H1 (cell line): ENCODE measurements around the gene TRIM7. TPM values are rescaled to one million over a fixed set of nuclear protein-coding genes. Genes with fewer than 3 reads are reported as not detected.
A peak's percentile ranks its signal among the peaks of the same experiment; 100 is the strongest.

Experiments used
- CTCF ChIA-PET: fragments of 300-600 bp; sonication (Branson Sonifier 250); formaldehyde crosslinking; loops from one replicate; lab custom pipeline; 2021; ENCODE audit not compliant: partially characterized antibody; lab: Charles Lee
- POLR2A ChIA-PET: fragments of 300-600 bp; sonication (Branson Sonifier 250); formaldehyde crosslinking; loops from one replicate; lab custom pipeline; 2021; ENCODE audit warnings: inconsistent platforms; ENCODE audit not compliant: partially characterized antibody; lab: Charles Lee
- DNase-seq, 2 experiments: peaks; one replicate each; pipeline versions ENCODE4 v3.0.0 to v3.0.0-alpha.2; 2010 to 2022; ENCODE audit warnings: low spot score in 2 of 2, low read depth in 1 of 2, mixed read lengths in 1 of 2
- FAIRE-seq: peaks from 2 replicates; lab custom pipeline; 2011; peaks lifted over from hg19 to GRCh38; lab: Jason Lieb, UNC
- H2AFZ ChIP-seq: 2 replicates; pipeline ENCODE4 v1.8.1; 2012; ENCODE audit warnings: low read length, inconsistent platforms
- H2AK5ac ChIP-seq: 2 replicates; pipeline ENCODE4 v1.6.1; 2013; ENCODE audit warnings: low read depth, low read length
- H2BK120ac ChIP-seq: replicated peaks from 2 replicates; pipeline ENCODE3; 2013; ENCODE audit warnings: low read depth, low read length, inconsistent platforms
- H2BK12ac ChIP-seq: 2 replicates; pipeline ENCODE4 v1.6.1; 2013; ENCODE audit warnings: low read depth, low read length
- H2BK15ac ChIP-seq: 2 replicates; pipeline ENCODE4 v1.6.1; 2013; ENCODE audit warnings: low read length
- H2BK20ac ChIP-seq: 2 replicates; pipeline ENCODE4 v1.6.1; 2013; ENCODE audit warnings: low read length
- H2BK5ac ChIP-seq: 2 replicates; pipeline ENCODE4 v1.6.1; 2013; ENCODE audit warnings: low read depth, low read length
- H3K14ac ChIP-seq: 2 replicates; pipeline ENCODE4 v1.6.1; 2013; ENCODE audit warnings: inconsistent platforms; ENCODE audit not compliant: insufficient read length
- H3K18ac ChIP-seq: 2 replicates; pipeline ENCODE4 v1.6.1; 2013; ENCODE audit warnings: low read length; ENCODE audit errors: extremely low read depth
- H3K23ac ChIP-seq: 2 replicates; pipeline ENCODE4 v1.6.1; 2013; ENCODE audit warnings: inconsistent platforms; ENCODE audit not compliant: insufficient read length
- H3K23me2 ChIP-seq: 2 replicates; pipeline ENCODE4 v1.6.1; 2013; ENCODE audit warnings: low read depth, low read length
- H3K27ac ChIP-seq: 2 replicates; pipeline ENCODE4 v1.6.1; 2011; ENCODE audit warnings: low read depth, low read length, inconsistent platforms
- H3K27me3 ChIP-seq, 4 experiments: replicated peaks in 1 of 4; 1 replicate in 1 of 4; 2 replicates in 3 of 4; pipeline versions ENCODE4 v1.6.1 to v1.8.1; 2011 to 2013; ENCODE audit warnings: low read length in 3 of 4, mild to moderate bottlenecking in 3 of 4, inconsistent platforms in 2 of 4, mixed read lengths in 2 of 4, moderate library complexity in 1 of 4; ENCODE audit not compliant: control insufficient read depth in 3 of 4, insufficient read depth in 3 of 4; ENCODE audit errors: extremely low read depth in 1 of 4
- H3K36me3 ChIP-seq, 4 experiments: 2 replicates each; pipeline versions ENCODE4 v1.6.1 to v1.8.1; 2011 to 2013; ENCODE audit warnings: mild to moderate bottlenecking in 4 of 4, low read length in 3 of 4, moderate library complexity in 2 of 4, control low read depth in 1 of 4, inconsistent platforms in 1 of 4; ENCODE audit not compliant: insufficient read depth in 4 of 4, control insufficient read depth in 2 of 4
- H3K4ac ChIP-seq: replicated peaks from 2 replicates; pipeline ENCODE3; 2013; ENCODE audit warnings: low read length, low read depth, mixed read lengths, inconsistent platforms; ENCODE audit not compliant: insufficient read length
- H3K4me1 ChIP-seq, 4 experiments: replicated peaks in 1 of 4; 1 replicate in 1 of 4; 2 replicates in 3 of 4; pipeline versions ENCODE4 v1.6.1 to v1.8.1; 2011 to 2013; ENCODE audit warnings: low read length in 3 of 4, inconsistent platforms in 2 of 4, mixed read lengths in 1 of 4; ENCODE audit not compliant: insufficient read depth in 4 of 4, control insufficient read depth in 3 of 4
- H3K4me2 ChIP-seq, 2 experiments: 2 replicates each; pipeline versions ENCODE4 v1.6.1 to v1.8.1; 2011 to 2013; ENCODE audit warnings: low read depth in 2 of 2, low read length in 2 of 2, control low read depth in 1 of 2, inconsistent platforms in 1 of 2, mild to moderate bottlenecking in 1 of 2; ENCODE audit not compliant: insufficient read depth in 1 of 2
- H3K4me3 ChIP-seq, 4 experiments: fragments of 200-600, 300-600 bp in 1 of 4; sonication (generic), shearing (Covaris generic), sonication (Bioruptor Twin) in 1 of 4; 2 replicates each; pipeline versions ENCODE4 v1.5.1 to v1.8.1; 2011 to 2016; ENCODE audit warnings: low read length in 4 of 4, low read depth in 3 of 4, control low read depth in 2 of 4, inconsistent platforms in 2 of 4, mild to moderate bottlenecking in 2 of 4, mixed read lengths in 1 of 4, moderate library complexity in 1 of 4; ENCODE audit not compliant: insufficient read depth in 2 of 4; ENCODE audit errors: extremely low read depth in 1 of 4
- H3K56ac ChIP-seq: replicated peaks from 2 replicates; pipeline ENCODE3; 2013; ENCODE audit warnings: low read depth, mild to moderate bottlenecking, mixed read lengths, low read length, inconsistent platforms; ENCODE audit not compliant: insufficient read length
- H3K79me1 ChIP-seq: 2 replicates; pipeline ENCODE4 v1.6.1; 2013; ENCODE audit warnings: low read depth, low read length, control low read depth
- H3K79me2 ChIP-seq, 2 experiments: 2 replicates each; pipeline versions ENCODE4 v1.6.1 to v1.8.1; 2012 to 2013; ENCODE audit warnings: low read length in 2 of 2, mild to moderate bottlenecking in 2 of 2, inconsistent platforms in 1 of 2; ENCODE audit not compliant: insufficient read depth in 2 of 2, control insufficient read depth in 1 of 2
- H3K9ac ChIP-seq, 4 experiments: replicated peaks in 1 of 4; 1 replicate in 1 of 4; 2 replicates in 3 of 4; pipeline versions ENCODE4 v1.6.1 to v1.8.1; 2011 to 2013; ENCODE audit warnings: low read depth in 3 of 4, low read length in 3 of 4, control low read depth in 2 of 4, mild to moderate bottlenecking in 2 of 4, moderate library complexity in 2 of 4, inconsistent platforms in 1 of 4; ENCODE audit errors: extremely low read depth in 1 of 4
- H3K9me3 ChIP-seq, 2 experiments: 2 replicates each; pipeline versions ENCODE4 v1.6.1 to v1.8.1; 2012 to 2013; ENCODE audit warnings: mild to moderate bottlenecking in 2 of 2, moderate library complexity in 2 of 2, control low read depth in 1 of 2, inconsistent platforms in 1 of 2, low read depth in 1 of 2, low read length in 1 of 2, mixed read lengths in 1 of 2; ENCODE audit not compliant: insufficient read depth in 2 of 2
- H4K20me1 ChIP-seq, 2 experiments: replicated peaks in 1 of 2; 2 replicates each; pipeline versions ENCODE3 to v1.8.1; 2011 to 2013; ENCODE audit warnings: inconsistent platforms in 2 of 2, low read length in 2 of 2, mild to moderate bottlenecking in 1 of 2; ENCODE audit not compliant: insufficient read depth in 2 of 2, control insufficient read depth in 1 of 2
- H4K5ac ChIP-seq: 2 replicates; pipeline ENCODE4 v1.6.1; 2013; ENCODE audit warnings: low read length, low read depth, mixed read lengths, inconsistent platforms; ENCODE audit not compliant: insufficient read length
- H4K8ac ChIP-seq: 2 replicates; pipeline ENCODE4 v1.8.0; 2013; ENCODE audit warnings: mild to moderate bottlenecking, moderate library complexity, low read length, inconsistent platforms; ENCODE audit not compliant: insufficient read depth; ENCODE audit errors: extremely low read depth
- H4K91ac ChIP-seq: replicated peaks from 2 replicates; pipeline ENCODE3; 2013; ENCODE audit warnings: low read length, mixed read lengths, inconsistent platforms; ENCODE audit not compliant: insufficient read length
- CBX8 ChIP-seq: fragments of 300-800, 300-1000 bp; sonication (generic); IDR thresholded peaks from 2 replicates; pipeline ENCODE4 v1.7.1; 2016; ENCODE audit warnings: low read depth, low read length, borderline replicate concordance
- CREB1 ChIP-seq: IDR thresholded peaks from 2 replicates; pipeline ENCODE4 v1.6.1; 2012; ENCODE audit warnings: inconsistent platforms
- KDM4A ChIP-seq: IDR thresholded peaks from one replicate; pipeline ENCODE4 v1.7.1; 2012; ENCODE audit warnings: low read depth, mild to moderate bottlenecking, moderate library complexity, low read length, inconsistent platforms; ENCODE audit not compliant: severe bottlenecking
- MAFK ChIP-seq: IDR thresholded peaks from 2 replicates; pipeline ENCODE4 v1.6.1; 2012; ENCODE audit warnings: low read depth, mild to moderate bottlenecking, improper control_type of control experiment, low read length
- PHF8 ChIP-seq: fragments of 200-600 bp; sonication (generic); conservative IDR thresholded peaks from 2 replicates; pipeline ENCODE4 v1.7.1; 2012; ENCODE audit warnings: low read depth, mild to moderate bottlenecking, inconsistent platforms, low read length, moderate library complexity
- whole genome bisulfite sequencing, 2 experiments: shearing (Covaris generic) in 1 of 2; methylation state at CpG; one replicate each; pipeline versions ENCODE4 v1.1.6 to v1.1.7; 2013 to 2015; ENCODE audit warnings: low lambda C conversion rate in 2 of 2, mixed read lengths in 2 of 2, inconsistent platforms in 1 of 2, low coverage in 1 of 2, missing lambda C conversion rate in 1 of 2; ENCODE audit not compliant: insufficient replicate concordance in 2 of 2, insufficient coverage in 1 of 2, insufficient read length in 1 of 2; ENCODE audit errors: extremely low coverage in 1 of 2, missing lambda C conversion rate in 1 of 2; 5-methylcytosine and 5-hydroxymethylcytosine counted together
- polyA plus RNA-seq, 7 experiments: library from polyadenylated mRNA; depleted of rRNA in 3 of 7; stranded (reverse) in 5 of 7; unstranded in 2 of 7; fragments of >200 nt in 5 of 7; fragments of 200-250 nt in 2 of 7; gene quantifications; 1 replicate in 5 of 7; 2 replicates in 1 of 7; 4 replicates in 1 of 7; pipeline versions ENCODE4 v1.2.1 to v1.2.3, GENCODE V29; 2011 to 2013; ENCODE audit warnings: missing spikeins in 2 of 7, mixed read lengths in 2 of 7
- total RNA-seq: library from RNA; stranded (reverse); fragmentation: NEBNext Ultra II Directional; extraction: Animal tissue kit (Norgen Biotek cat#: 25700); gene quantifications from 2 replicates; pipeline ENCODE4 v1.2.1, GENCODE V29; 2021

TRIM7 gene
- total and polyA plus RNA-seq, 2 of the 8 experiments (the other 6 are each of a cell fraction or from before 2014, with no cell fraction given): 0.36 to 0.47 TPM

- H2BK5ac ChIP-seq: no peak overlapping the region
- no peaks in the 10 kb centered on the region for H3K36me3 ChIP-seq
- H3K79me2 ChIP-seq: no peaks in the 10 kb centered on the region
- H3K23ac ChIP-seq: no peak overlapping the region
- no peak overlapping the region for H3K18ac ChIP-seq
- ChIA-PET POLR2A (no interaction called here), CTCF (no interaction called here)
- no peak overlapping the region for H3K27ac ChIP-seq
- H3K27me3 ChIP-seq: peaks cover 0 to 5% (median 1%) of the 10 kb centered on the region in 4 experiments; a peak in 2 of 7 replicates
- no peak overlapping the region for H3K14ac ChIP-seq
- no peak overlapping the region for H2BK120ac ChIP-seq
- peak overlapping the region; percentile 92 to 97 for H3K4me2 ChIP-seq
- peak; percentile 32 for TF ChIP-seq KDM4A
- TF ChIP-seq PHF8: peak; percentile 38; the same call in 1 of the 2 replicates
- no peak for TF ChIP-seq CBX8
- no peak for TF ChIP-seq MAFK
- TF ChIP-seq CREB1: no peak
- H3K9me3 ChIP-seq: no peaks in the 10 kb centered on the region
- WGBS, 2 experiments: 65% methylated on average over 10 of the region's 10 CpGs; no CpG with 5 or more reads in 1 of the 2 experiments
- FAIRE-seq (no peak), DNase-seq (no peak)
- no peaks in the 10 kb centered on the region for H3K79me1 ChIP-seq
- no peak overlapping the region for H2BK20ac ChIP-seq
- H3K4me3 ChIP-seq: peak overlapping the region; percentile 46 to 76 (median 54); a peak in 7 of 8 replicates
- no peak overlapping the region for H4K91ac ChIP-seq
- H4K5ac ChIP-seq: no peak overlapping the region
- H3K9ac ChIP-seq: no peak overlapping the region
- H4K8ac ChIP-seq: no peak overlapping the region
- H3K23me2 ChIP-seq: peaks cover 21% of the 10 kb centered on the region
- no peak overlapping the region for H2AK5ac ChIP-seq
- peaks cover 0 to 2% (median 0%) of the 10 kb centered on the region in 4 experiments; a peak in 3 of 7 replicates for H3K4me1 ChIP-seq
- no peak overlapping the region for H3K4ac ChIP-seq
- H2BK12ac ChIP-seq: no peak overlapping the region
- 0 out of 2 replicates have a peak overlapping the region, but pooled peaks have one; percentile 57 for H2AFZ ChIP-seq
- H3K56ac ChIP-seq: no peak overlapping the region
- no peak overlapping the region for H2BK15ac ChIP-seq
- peaks cover 0 to 4% of the 10 kb centered on the region in 2 experiments for H4K20me1 ChIP-seq
Observed at GRCh38 chr5:181218795-181219124, 13.8 kb upstream of the TRIM7 start.
